Measurements from ENCODE around the gene CD300E.

The CD300E gene

DNA sequence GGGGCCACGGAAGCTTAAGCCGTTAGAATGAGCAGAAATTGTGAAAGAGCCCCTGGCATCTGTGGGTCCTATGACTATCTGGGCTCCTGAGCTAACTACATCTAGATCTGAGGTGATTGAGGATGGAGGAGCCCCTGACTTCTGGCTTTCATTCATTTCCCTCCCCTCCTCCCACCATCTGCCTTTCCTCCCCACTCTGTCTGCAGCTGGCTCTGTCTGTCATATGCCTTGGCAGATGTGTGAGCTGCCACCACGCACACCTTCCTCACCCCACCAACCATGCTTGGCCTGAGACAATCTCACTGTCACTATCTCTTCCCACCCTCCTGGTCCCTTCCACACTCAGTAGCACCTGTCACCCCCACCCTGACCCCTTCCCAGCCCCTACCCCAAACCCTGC is 5.1 kb downstream of the CD300E start:
- no peak for TF ChIP-seq GATA3 (IDR thresholded peaks at IDR 0.05; ENCODE audit: low read depth, low read length)
- TF ChIP-seq GATA2 (IDR thresholded peaks at IDR 0.05; ENCODE audit: low read depth, low read length): no peak

DNA sequence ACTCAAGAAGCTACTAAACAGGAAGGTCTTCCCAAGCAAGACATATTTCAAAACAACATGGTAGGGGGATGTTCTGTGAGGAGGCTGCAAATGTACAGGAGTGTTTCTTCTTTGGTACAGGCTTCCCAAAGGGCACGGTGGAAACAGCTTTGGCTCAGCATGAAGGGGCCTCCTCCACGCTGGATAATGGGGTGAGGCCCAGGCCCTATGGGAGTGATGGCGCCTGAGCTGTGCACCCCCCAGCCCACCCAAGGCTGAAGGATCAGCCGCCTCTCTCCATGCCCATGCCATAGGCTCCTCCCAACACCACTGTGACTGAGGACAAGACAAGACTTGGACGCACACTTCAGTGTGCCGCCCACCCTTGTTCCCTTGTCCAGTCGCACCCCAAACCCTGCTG is 6.8 kb downstream of the CD300E start:
- TF ChIP-seq GATA3 (IDR thresholded peaks at IDR 0.05; ENCODE audit: low read depth, low read length) (no peak), GATA2 (IDR thresholded peaks at IDR 0.05; ENCODE audit: low read depth, low read length) (no peak)

DNA sequence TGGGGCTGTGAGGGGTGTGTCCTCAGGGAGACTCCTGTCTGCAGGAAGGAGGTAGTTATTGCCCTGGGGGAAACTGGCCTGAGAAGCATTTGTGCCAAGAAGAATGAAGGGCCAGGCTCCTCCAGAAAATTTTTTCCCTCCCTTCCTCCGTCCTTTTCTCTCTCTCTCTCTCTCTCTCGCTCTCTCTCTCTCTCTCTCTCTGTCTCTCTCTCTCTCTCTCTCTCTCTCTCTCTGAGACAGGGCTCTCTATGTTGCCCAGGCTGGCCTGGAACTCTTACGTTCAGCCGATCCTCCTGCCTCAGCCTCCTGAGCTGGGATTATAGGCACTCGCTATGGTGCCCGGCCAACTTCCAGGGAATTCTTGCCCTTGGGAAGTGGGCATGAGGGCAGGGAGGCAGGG is 11.5 kb downstream of the CD300E start:
- TF ChIP-seq GATA3 (IDR thresholded peaks at IDR 0.05; ENCODE audit: low read depth, low read length): no peak
- no peak for TF ChIP-seq GATA2 (IDR thresholded peaks at IDR 0.05; ENCODE audit: low read depth, low read length)

DNA sequence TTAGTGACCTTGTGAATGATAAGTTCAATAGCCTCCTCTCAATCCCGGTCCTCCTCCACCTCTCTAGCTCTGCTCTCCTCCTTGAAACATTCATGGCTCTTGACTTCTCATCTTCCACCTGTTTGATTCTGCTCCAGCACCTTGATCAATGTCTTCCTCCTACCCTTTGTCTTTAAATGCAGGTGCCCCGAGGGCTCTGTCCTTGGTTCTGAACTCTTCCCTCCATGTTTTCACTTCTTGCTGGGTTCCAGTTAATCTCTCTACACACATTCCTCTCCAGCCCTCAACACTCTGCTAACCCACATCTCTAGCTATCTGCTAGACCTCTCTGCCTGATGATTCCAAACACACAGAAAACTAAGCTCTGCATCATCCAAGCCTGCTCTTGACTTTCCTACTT is 13.4 kb downstream of the CD300E start:
- TF ChIP-seq GATA2 (IDR thresholded peaks at IDR 0.05; ENCODE audit: low read depth, low read length): no peak
- TF ChIP-seq GATA3 (IDR thresholded peaks at IDR 0.05; ENCODE audit: low read depth, low read length): no peak

DNA sequence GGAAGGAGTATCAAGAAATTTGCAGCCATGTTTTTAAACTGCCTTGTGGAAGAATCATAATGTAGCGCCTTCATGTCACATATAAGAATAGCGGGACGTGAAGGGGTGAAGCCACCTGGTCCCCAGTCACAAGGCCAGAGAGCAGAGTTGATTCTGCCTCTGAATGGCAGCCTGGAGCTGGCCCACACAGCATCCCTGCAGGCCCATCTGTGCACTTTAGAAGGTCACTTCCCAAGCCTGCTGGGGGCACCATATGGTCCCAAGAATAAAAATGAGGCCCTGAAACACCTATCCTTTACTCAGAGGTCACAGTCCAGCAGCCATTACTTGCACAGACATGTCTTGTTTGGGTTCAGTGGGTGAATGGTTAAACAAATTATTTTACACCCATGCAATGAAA is 15.0 kb downstream of the CD300E start:
- TF ChIP-seq GATA3 (IDR thresholded peaks at IDR 0.05; ENCODE audit: low read depth, low read length) (no peak), GATA2 (IDR thresholded peaks at IDR 0.05; ENCODE audit: low read depth, low read length) (no peak)

DNA sequence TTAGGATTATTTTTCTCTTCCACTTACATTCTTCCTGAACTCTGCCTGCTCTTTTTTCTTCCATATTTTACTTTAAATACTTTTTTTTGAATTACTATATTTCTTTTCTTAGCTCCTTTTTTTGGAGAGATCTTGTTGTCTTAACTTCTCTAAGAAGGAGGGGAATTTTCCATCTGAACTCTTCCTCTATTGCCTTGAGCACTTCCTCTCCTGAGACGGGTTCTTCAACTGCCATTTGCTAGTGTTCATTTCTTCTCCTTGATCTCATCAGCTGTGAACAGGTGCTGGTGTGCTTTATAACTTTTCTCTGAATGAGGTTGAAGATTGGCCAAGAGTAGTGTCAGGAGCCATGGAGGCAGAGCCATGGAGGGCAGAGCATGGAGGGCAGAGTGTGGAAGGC is 16.3 kb downstream of the CD300E start:
- TF ChIP-seq GATA2 (IDR thresholded peaks at IDR 0.05; ENCODE audit: low read depth, low read length) (no peak), GATA3 (IDR thresholded peaks at IDR 0.05; ENCODE audit: low read depth, low read length) (no peak)

DNA sequence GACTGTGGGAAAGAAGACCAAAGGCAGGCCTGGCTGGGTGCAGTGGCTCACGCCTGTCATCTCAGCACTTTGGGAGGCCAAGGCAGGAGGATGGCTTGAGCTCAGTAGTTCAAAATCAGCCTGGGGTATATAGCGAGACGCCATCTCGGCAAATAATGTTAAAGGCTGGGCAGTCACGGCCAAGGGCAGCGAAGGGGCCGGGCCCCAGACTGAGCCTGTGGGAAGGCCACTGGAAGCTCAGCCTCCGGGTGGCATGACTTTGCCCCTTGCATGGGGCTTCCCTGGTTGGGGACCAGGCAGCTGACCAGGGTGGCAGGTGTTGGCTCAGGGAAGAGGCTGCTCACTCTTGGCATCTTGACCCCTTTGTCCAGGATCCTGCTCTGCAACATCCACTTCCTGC is 17.5 kb downstream of the CD300E start:
- no peak for TF ChIP-seq GATA3 (IDR thresholded peaks at IDR 0.05; ENCODE audit: low read depth, low read length)
- no peak for TF ChIP-seq GATA2 (IDR thresholded peaks at IDR 0.05; ENCODE audit: low read depth, low read length)

DNA sequence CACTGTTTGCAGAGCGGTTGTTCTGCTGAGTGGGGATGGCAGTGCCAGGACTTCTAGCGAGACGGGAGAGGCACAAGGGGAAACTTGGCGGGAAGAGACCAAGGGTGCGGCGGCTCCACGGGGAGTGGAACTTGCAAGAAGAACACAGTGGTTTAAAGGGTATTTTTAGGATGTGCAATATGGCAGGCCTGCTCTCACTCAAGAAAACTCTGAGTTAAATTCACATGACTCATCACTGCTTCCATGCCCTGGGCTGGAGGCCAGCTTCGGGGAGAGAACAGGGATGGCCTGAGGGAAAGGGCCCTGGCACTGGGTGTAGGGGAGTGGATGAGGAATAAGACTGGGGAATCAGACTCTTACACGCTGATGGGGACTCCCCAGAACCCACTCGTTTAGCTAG is 18.2 kb downstream of the CD300E start:
- no peak for TF ChIP-seq GATA3 (IDR thresholded peaks at IDR 0.05; ENCODE audit: low read depth, low read length)
- TF ChIP-seq GATA2 (IDR thresholded peaks at IDR 0.05; ENCODE audit: low read depth, low read length): no peak

DNA sequence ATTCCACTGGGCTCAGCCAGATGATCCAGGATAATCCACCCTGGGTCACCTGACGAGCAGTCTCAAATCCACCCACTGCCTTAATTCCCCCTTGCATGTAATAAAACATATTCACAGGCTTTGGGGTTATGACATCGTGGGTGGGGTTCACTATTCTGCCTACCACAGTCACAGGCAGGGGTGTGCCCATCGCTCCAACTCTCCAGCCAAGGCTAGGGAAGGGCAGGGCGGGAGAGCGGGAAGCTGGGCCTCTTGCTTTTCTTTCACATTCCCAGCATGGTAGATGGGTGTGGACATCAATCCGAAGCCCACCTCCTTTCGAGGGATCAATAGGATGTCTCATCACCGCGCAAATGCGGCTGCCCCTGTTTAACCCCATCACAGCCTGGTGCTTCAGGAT is 18.8 kb downstream of the CD300E start:
- TF ChIP-seq GATA2 (IDR thresholded peaks at IDR 0.05; ENCODE audit: low read depth, low read length) (no peak), GATA3 (IDR thresholded peaks at IDR 0.05; ENCODE audit: low read depth, low read length) (no peak)

DNA sequence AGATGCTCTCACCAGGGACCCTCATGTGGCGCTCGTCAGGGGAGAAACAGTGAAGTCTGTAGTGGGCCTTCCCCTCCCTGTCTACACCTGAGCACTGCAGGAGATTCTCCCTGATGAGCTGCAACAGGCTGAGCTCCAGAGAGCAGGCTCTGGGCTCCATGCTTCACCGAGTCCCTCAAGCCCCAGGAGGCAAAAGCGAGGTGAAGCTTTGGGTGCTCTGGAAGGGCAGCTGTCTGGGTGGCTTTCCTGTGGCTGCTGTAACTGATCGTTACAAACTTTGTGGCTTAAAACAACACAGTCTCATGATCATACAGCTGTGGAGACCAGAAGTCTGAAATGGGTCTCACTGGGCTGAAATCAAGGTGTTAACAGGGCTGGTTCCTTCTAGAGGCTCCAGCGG is 19.3 kb downstream of the CD300E start:
- no peak for TF ChIP-seq GATA3 (IDR thresholded peaks at IDR 0.05; ENCODE audit: low read depth, low read length)
- TF ChIP-seq GATA2 (IDR thresholded peaks at IDR 0.05; ENCODE audit: low read depth, low read length): no peak

DNA sequence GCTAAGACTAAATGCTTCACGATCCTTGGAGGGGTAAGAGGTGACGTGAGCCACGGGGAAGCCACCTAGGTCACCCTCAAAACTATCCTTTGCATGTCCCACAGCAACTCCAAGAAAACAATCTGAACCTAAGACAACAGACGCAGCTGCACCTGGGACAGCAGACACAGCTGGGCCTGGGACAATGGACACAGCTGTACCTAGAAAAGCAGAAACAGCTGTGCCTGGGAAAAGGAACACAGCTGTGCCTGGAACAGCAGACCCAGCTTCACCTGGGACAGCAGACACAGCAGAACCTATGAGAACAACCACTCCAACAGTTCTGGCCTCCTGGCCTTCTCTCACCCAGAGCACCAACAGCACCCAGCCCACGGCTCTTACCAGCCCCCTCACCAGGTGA is 19.8 kb downstream of the CD300E start:
- TF ChIP-seq GATA2 (IDR thresholded peaks at IDR 0.05; ENCODE audit: low read depth, low read length) (no peak), GATA3 (IDR thresholded peaks at IDR 0.05; ENCODE audit: low read depth, low read length) (no peak)

DNA sequence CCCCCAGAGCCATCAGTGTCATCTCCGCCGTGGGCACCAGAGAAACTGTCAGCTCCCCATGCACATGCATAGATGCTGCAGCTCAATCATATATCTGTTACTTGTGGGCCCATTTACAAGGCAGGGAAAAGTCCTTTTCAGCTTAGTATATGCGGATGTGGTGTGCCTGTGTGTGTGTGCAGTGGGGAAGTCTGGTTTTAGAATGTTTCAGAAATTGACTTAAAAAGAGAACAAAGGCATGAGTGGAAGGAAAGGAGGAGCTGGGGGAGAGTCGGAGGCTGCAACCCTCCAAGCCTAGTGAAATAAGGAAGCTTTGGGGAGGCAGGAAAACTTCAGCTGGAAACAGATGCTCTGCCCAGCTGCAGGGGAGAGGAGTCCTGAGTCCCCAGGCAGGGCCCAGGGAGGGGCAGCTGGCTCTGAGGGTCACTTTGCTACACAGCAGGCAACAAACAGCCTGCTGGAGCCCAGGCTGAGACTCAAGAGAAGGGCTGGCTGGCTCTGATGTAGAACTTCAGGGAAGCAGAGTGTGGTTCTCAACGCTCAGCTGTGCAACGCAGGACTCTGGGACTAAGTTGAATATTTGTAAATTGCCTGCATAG is 20.4 kb downstream of the CD300E start:
- no peak for TF ChIP-seq GATA2 (IDR thresholded peaks at IDR 0.05; ENCODE audit: low read depth, low read length)
- TF ChIP-seq GATA3 (IDR thresholded peaks at IDR 0.05; ENCODE audit: low read depth, low read length): no peak

DNA sequence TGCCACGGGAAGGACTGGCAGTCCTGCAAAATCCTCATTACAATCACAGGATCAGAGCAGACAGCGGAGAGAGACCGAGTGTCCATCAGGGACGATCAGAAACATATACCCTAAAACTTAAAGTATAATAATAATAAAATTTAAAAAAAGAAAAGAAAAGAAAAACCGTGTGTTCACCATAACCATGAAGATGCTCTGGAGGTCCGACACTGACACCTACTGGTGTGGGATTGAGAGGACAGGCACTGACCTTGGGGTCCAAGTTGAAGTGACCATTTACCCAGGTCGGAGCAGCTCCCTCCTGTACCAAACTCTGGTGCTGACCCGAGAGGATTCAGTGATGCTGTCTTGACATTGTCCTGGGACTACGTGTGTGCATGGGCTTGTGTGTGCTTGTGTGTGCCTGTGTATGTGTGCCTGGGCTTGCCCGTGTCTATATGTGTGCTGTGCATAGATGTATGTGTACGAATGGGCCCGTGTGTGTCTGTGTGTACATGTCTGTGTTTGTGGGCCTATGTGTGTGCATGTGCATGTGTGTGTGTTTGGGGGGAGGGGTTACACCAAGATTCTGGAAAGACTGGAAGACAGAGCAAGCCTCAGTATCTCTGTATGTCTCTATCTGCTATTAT is 21.5 kb downstream of the CD300E start:
- no peak for TF ChIP-seq GATA2 (IDR thresholded peaks at IDR 0.05; ENCODE audit: low read depth, low read length)
- TF ChIP-seq GATA3 (IDR thresholded peaks at IDR 0.05; ENCODE audit: low read depth, low read length): no peak

DNA sequence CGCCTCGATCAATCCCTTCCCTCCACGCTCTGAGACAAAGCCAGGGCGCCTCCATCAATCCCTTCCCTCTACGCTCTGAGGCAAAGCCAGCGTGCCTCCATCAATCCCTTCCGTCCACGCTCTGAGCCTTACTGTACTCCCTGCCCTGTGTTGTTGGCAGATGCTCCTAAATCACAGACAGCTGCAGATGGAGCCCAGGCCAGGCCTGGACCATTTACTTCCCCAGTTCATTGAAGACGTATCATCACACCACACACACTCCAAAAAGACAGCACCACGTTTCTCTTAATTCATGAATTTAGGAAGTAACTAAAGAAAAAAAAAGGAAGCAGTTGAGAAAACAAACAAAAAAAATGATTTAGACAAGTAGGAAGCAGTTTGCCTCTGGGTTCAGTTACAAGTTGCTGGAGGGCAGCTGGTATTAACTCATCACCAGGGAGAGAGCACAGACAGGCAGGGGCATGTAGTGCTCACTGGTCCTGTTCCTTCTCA is 24.0 kb downstream of the CD300E start:
- TF ChIP-seq GATA2 (IDR thresholded peaks at IDR 0.05; ENCODE audit: low read depth, low read length) (no peak), GATA3 (IDR thresholded peaks at IDR 0.05; ENCODE audit: low read depth, low read length) (no peak)

DNA sequence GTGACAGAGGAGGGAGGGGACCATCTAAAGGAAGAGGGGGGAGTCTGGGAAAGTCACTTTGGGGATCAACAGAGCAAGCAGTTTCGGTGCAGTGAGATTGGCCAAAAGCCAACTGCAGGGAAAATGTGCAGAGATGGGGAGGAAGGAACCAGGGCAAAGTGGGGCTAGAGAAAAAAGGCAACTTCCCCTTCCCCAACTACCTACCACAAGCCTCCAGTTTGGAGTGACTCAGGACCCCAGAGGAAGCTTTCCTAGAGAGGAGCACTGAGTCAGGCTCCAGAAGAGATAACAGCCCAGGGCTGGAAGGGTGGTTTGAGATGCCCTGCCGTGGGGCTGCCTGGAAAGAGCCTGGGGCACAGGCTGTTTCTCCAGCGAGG is 24.5 kb downstream of the CD300E start:
- TF ChIP-seq GATA3 (IDR thresholded peaks at IDR 0.05; ENCODE audit: low read depth, low read length): no peak
- no peak for TF ChIP-seq GATA2 (IDR thresholded peaks at IDR 0.05; ENCODE audit: low read depth, low read length)

All from SH-SY5Y (cell line).